HG03378 (cell line): ENCODE data around the gene UPK2.
"Not testable (repeated sequence)": the region's sequence is repeated elsewhere in the genome, so short reads cannot be mapped to it uniquely, and the experiment has no call there.

Experiments
- ATAC-seq: cut with Tn5 transposase; IDR thresholded peaks from one replicate; pipeline ENCODE4 v1.9.1; 2021; ENCODE audit warnings: mild to moderate bottlenecking, moderate library complexity; ENCODE audit not compliant: unreplicated experiment

UPK2 gene

GRCh38 chr11:118935376-118935775, 20.7 kb upstream of the UPK2 start:
- no peak for ATAC-seq

- ATAC-seq, result no peak
These were observed 17.4 kb upstream of the UPK2 start for GRCh38 chr11:118938491-118939403.

GRCh38 chr11:118939404-118939915, 16.6 kb upstream of the UPK2 start:
- ATAC-seq, result no peak

GRCh38 chr11:118939953-118940598, 16.0 kb upstream of the UPK2 start:
- ATAC-seq, result no peak

- ATAC-seq, result no peak
These were observed 9.0 kb upstream of the UPK2 start for GRCh38 chr11:118947091-118947490.

- no peak for ATAC-seq
These were observed 8.1 kb upstream of the UPK2 start for GRCh38 chr11:118948000-118948399.

- ATAC-seq, result no peak
These were observed 2.8 kb upstream of the UPK2 start for GRCh38 chr11:118953265-118953664.

GRCh38 chr11:118953976-118954375, 2.1 kb upstream of the UPK2 start:
- ATAC-seq, result not testable (repeated sequence)

GRCh38 chr11:118956847-118957469, 860 bp downstream of the UPK2 start:
- ATAC-seq, result no peak

GRCh38 chr11:118957549-118957948, 1.5 kb downstream of the UPK2 start:
- ATAC-seq, result no peak

GRCh38 chr11:118957968-118958367, 1.9 kb downstream of the UPK2 start:
- ATAC-seq, result no peak

- ATAC-seq, result no peak
These were observed 2.5 kb downstream of the UPK2 start for GRCh38 chr11:118958577-118958976.

- ATAC-seq, result no peak
These were observed 5.1 kb downstream of the UPK2 start for GRCh38 chr11:118961189-118961588.

- no peak for ATAC-seq
These were observed 5.5 kb downstream of the UPK2 start for GRCh38 chr11:118961591-118961990.

- ATAC-seq, result not testable (repeated sequence)
These were observed 13.4 kb downstream of the UPK2 start for GRCh38 chr11:118969508-118969907.

GRCh38 chr11:118971646-118972045, 15.5 kb downstream of the UPK2 start, which contains the start of gene FOXR1:
TSS of gene FOXR1 (plus strand) at chr11:118971761. CDS start at chr11:118971932, 171 bp downstream.
- no peak for ATAC-seq

GRCh38 chr11:118973985-118974384, 17.9 kb downstream of the UPK2 start:
- ATAC-seq, result no peak

- ATAC-seq, result no peak
These were observed 19.9 kb downstream of the UPK2 start for GRCh38 chr11:118975771-118976709.

- no peak for ATAC-seq
These were observed 23.3 kb downstream of the UPK2 start for GRCh38 chr11:118979434-118979833.

GRCh38 chr11:118980191-118980881, 24.2 kb downstream of the UPK2 start:
- no peak for ATAC-seq
